Measurements from ENCODE around the gene ACIN1.

The ACIN1 gene

GRCh38 chr14:23057757-23058653, 36.9 kb downstream of the ACIN1 start:
- DNase-seq (ENCODE audit: low read depth) = peak; percentile 79

DNA sequence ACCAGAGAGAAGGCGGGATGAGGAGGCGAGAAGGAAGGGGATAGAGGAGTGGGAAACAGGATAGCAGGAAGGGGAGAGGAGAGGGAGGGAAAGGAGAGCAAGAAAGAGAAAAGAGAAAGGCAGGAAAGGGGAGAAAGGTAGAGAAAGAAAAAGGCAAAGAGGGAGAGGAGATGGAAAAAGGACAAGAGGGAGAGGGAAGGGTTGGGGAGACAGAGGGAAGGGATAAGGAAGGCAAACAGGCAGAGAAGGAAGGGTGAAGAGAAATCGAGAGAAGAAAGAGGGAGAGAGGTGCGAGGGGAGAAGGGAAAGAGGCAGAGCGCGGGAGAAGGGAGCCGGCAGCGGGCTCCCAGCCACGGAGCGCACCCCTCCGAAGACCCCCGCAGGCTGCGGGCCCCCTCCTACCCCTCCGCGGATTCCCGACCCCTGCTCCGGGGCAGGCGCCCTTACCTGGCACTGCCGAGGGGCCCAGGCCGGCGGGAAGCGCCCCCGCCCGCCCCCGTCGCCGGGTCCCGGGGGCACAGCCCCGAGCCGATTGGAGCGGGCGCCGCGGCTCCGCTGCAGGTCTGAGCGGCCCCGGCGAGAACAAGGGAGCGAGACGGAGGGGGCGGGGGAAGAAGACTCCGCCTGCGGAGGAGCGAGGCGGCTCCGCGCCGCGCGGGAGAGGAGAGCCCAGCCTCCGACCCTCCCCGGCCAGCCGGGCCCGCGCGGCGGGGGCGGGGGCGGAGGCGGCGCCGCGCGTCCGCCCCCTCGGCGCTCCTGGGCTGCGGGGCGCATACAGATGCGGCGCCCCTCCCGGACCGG, 37.8 kb downstream of the ACIN1 start, which contains the start of gene CDH24:
CDH24 (minus strand) TSS at position 565 of the 801 bp plus-strand sequence. CDS start 1,787 bp downstream, outside the sequence.
- DNase-seq (ENCODE audit: low read depth) = peak; percentile 59

GRCh38 chr14:23056145-23056955, 38.6 kb downstream of the ACIN1 start:
- peak; percentile 50 for DNase-seq (ENCODE audit: low read depth)

- DNase-seq (ENCODE audit: low read depth) = no peak
Measured at GRCh38 chr14:23055621-23056144, 39.3 kb downstream of the ACIN1 start.

DNA sequence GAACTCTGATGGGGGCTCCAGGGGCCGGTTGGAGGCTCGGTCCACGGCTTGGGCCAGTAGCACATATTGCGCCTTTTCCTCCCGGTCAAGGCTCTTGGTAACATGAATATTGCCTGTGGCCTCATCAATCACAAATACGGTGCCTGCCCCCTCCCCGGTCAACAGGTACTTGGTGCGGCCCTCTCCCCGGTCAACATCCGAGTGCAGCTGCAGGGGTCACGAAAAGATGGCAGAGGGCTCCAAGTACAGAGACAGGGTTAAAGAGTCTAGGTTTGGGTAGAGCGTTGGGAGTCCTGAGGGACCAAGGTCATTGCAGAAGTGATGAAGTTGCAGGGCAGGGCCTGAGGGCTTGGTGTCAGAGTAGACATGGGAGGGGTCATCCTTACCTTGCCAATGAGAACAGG, 39.8 kb downstream of the ACIN1 start:
- DNase-seq (ENCODE audit: low read depth) = no peak

- DNase-seq (ENCODE audit: low read depth) = no peak
Measured at GRCh38 chr14:23054000-23054811, 40.7 kb downstream of the ACIN1 start.

DNA sequence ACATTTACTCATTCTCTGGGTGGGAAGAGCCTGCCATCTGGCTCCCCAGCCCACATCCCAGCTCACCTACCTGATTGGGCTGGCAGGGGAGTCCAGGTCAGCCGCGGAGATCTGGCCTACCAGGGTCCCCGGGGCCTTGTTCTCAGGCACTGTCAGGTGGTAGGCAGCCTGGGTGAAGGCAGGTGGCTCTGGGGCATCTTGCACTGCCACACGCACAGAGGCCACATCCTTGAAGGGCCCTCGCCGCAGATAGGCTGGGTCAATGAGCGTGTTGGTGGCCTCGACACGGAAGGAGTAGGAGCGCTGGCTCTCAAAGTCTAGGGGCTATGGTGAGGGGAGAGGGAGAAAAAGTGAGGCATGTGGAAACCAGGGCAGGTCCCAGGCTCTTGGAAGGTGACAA, 41.5 kb downstream of the ACIN1 start:
- no peak for DNase-seq (ENCODE audit: low read depth)

DNA sequence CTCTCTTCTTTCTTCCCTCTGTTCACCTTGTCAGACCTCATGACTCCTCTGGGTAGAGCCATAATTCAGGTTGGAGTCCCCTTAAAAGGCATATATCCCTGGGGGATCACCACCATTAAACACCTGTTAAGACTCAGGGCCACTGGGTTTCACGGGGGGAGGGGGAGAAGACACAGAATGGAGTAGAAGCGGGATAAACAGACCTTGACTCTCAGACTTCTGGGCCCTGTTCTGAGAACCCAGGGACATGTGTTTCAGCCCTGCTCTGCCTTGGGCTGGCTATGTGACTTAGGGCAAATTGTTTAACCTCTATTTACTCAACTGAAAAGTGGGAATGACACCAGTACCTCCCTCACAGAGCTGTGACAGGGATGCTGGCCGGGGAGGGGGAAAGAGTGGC, 42.3 kb downstream of the ACIN1 start:
- no peak for DNase-seq (ENCODE audit: low read depth)

DNA sequence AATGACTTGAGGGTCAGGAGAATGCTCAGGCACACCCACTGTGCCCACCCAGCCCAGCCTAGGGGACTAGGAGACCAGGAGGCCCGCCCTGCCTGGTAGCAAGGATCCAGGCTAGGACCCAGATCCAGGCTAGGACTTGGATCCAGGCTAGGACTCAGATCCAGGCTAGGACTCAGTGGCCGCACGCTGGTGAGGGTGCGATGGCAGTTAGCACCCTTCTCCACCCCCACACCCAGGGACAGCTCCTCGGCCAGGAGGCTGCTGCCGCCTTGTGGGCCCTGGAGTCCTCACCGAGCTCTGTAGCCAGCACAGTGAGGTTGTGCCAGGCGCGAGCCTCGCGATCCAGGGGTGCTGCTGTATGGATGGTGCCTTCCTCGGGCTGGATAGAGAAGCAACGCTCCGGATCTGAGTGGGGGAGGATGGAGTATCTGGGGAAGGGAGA, 42.7 kb downstream of the ACIN1 start:
- no peak for DNase-seq (ENCODE audit: low read depth)

GRCh38 chr14:23051141-23052057, 43.5 kb downstream of the ACIN1 start:
- no peak for DNase-seq (ENCODE audit: low read depth)

- DNase-seq (ENCODE audit: low read depth) = no peak
Measured at GRCh38 chr14:23049011-23049410, 45.9 kb downstream of the ACIN1 start.

GRCh38 chr14:23047751-23048693, 46.9 kb downstream of the ACIN1 start:
- no peak for DNase-seq (ENCODE audit: low read depth)

GRCh38 chr14:23047034-23047634, 47.8 kb downstream of the ACIN1 start:
- no peak for DNase-seq (ENCODE audit: low read depth)

DNA sequence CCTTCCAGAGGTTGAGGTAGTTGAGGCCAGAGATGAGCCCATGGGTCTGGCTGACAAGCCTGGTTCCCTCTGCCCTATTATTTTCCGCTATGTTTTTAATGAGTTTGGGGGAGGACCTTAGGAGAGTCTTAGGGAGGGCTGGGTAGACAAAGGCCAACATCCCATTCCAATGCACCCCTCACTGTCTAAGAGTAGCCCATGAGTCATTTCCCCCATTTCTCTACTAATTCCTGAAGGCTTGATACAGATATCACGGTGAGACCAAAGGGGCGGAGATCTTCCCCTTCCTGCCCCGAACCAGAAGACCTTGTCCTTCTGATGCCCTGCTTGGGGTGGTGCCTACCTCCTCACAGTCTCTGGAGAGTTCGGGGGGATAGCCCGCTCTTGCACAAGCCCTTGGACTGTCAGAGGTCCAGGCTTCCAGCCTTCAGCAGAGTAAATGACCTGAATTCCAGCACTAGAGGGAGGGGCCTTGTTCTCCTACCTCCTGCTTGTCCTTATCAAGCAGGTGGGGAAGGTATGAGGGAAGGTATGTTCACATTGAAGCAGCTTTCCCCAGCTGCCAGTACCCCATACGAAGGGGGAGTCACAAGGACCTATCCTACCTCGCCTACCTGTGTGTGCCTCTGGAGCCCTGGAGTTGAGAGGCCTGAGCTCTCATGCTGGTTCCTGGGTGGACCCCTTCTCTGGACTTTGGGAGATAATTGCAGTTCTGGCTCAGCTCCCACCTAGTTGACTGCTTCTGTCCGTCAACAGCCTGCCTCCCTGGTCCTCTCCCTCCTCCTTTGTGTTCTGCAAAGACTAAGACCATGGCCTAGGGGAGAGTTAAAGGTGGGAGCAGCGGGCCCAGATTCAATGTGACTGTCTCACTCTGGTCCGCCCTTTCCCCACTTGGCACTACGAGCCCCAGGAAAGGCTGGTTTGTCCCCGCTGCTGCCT, 49.2 kb downstream of the ACIN1 start:
- no peak for DNase-seq (ENCODE audit: low read depth)

- DNase-seq (ENCODE audit: low read depth) = no peak
Measured at GRCh38 chr14:23044840-23045239, 50.1 kb downstream of the ACIN1 start.

DNA sequence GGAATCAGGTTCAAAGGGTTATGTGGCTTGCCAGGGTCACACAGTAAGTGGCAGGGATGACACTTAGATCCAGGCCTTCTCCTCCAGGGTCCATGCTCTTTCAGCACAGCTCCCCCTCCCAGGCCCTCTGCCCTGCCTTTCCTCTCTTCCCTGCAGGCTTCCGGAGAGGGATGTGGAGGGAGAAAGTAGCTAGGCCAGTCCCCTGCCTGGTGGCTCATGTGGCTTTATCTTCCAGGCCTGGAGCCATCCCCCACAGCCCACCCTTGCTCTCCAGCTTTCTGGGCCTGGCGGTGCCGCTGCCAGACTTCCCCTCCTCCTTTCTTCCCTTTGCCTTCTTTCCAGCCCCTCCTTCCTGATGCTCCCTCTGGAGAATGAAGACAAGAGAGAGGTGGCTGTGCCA, 51.2 kb downstream of the ACIN1 start:
- DNase-seq (ENCODE audit: low read depth) = no peak

- no peak for DNase-seq (ENCODE audit: low read depth)
Measured at GRCh38 chr14:23043145-23043544, 51.8 kb downstream of the ACIN1 start.

Measured in T follicular helper cell (primary cell).